ENCODE results near the gene TMTC2. TPM values are rescaled to one million over a fixed set of nuclear protein-coding genes. Genes with fewer than 3 reads are reported as not detected.

Gene TMTC2
- total RNA-seq, 2 experiments from 2014 or later: 5.1 to 6.0 TPM

DNA sequence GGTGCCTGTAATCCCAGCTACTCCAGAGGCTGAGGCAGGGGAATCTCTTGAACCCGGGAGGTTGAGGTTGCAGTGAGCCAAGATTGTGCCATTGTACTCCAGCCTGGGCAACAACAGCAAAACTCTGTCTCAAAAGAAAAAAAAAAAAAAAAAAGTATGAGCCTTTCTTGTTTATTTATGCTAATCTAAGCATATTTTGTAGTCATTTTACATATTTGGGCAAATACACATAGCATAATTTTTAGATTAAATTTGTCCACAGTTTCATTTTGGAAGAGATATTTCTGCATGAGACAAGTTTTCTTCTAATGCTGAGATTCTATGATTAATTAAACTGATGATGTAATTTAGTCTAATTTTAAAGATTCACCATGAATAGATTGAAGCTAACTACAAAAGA is 494.4 kb downstream of the TMTC2 start:
- CTCF ChIA-PET: no interaction called here
- no peak for DNase-seq
- no peak overlapping the region for H3K27ac Mint-ChIP-seq
- no peak overlapping the region for H3K4me3 Mint-ChIP-seq
- no peaks in the 10 kb centered on the region for H3K4me1 Mint-ChIP-seq
- no peaks in the 10 kb centered on the region for H3K9me3 Mint-ChIP-seq
- H3K36me3 Mint-ChIP-seq (ENCODE audit: low read depth): no peaks in the 10 kb centered on the region
- peaks cover 2% of the 10 kb centered on the region for H3K27me3 Mint-ChIP-seq
- POLR2A ChIA-PET: no interaction called here

DNA sequence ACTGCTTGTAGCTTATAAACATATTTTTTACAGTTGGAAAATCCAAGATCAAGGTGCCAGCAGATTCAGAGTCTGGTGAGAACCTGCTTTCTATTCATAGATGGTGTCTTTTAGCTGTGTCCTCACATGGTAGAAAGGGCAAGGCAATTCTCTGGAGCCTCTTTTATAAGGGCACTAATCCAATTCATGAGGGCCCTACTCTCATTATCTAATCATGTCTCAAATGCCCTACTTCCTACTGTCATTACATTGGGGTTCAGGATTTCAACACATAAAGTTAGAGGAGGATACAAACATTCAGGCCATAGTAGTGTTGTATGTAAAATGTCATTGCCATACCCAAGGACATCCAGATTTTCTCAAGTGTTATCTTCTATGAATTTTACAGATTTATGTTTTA is 496.4 kb downstream of the TMTC2 start:
- H3K9me3 Mint-ChIP-seq: no peaks in the 10 kb centered on the region
- POLR2A ChIA-PET: no interaction called here
- DNase-seq: no peak
- H3K27ac Mint-ChIP-seq: no peak overlapping the region
- no peaks in the 10 kb centered on the region for H3K4me1 Mint-ChIP-seq
- H3K27me3 Mint-ChIP-seq: peaks cover 2% of the 10 kb centered on the region
- no peak overlapping the region for H3K4me3 Mint-ChIP-seq
- CTCF ChIA-PET: no interaction called here
- H3K36me3 Mint-ChIP-seq (ENCODE audit: low read depth): no peaks in the 10 kb centered on the region

Data from activated CD4-positive, alpha-beta memory T cell treated with anti-CD3 and anti-CD28 coated beads, Interleukin-2, amount 10 ng/mL, durations not matched to agents 7 days and 5 days (primary cell).